ENCODE results near the gene IQSEC1. TPM values are rescaled to one million over a fixed set of nuclear protein-coding genes. Genes with fewer than 3 reads are reported as not detected.

Gene IQSEC1
- total RNA-seq, 2 donors from 2014 or later = 53.5 to 60.7 TPM

GRCh38 chr3:12959410-12959809 lies 113.8 kb downstream of the IQSEC1 start:
- no peak for DNase-seq (ENCODE audit: low spot score)
- intact Hi-C loops (cut with DNase I) = no loop called here

GRCh38 chr3:12957824-12958792 lies 115.1 kb downstream of the IQSEC1 start:
- intact Hi-C loops (cut with DNase I) = no loop called here
- no peak for DNase-seq (ENCODE audit: low spot score)

GRCh38 chr3:12957339-12957738 lies 115.9 kb downstream of the IQSEC1 start:
- DNase-seq (ENCODE audit: low spot score) = no peak
- intact Hi-C loops (cut with DNase I) = no loop called here

GRCh38 chr3:12956316-12956660 lies 116.9 kb downstream of the IQSEC1 start:
- intact Hi-C loops (cut with DNase I) = no loop called here

GRCh38 chr3:12955651-12956315 lies 117.4 kb downstream of the IQSEC1 start:
- no peak for DNase-seq (ENCODE audit: low spot score)
- intact Hi-C loops (cut with DNase I) = no loop called here

More at GRCh38 chr3:12956316-12956660, 116.9 kb downstream of the IQSEC1 start:
- DNase-seq (ENCODE audit: low spot score) = no peak

GRCh38 chr3:12954891-12955650 lies 118.2 kb downstream of the IQSEC1 start:
- peak; percentile 93 for DNase-seq (ENCODE audit: low spot score)
- intact Hi-C loops (cut with DNase I) = no loop called here

- DNase-seq (ENCODE audit: low spot score) = no peak
- intact Hi-C loops (cut with DNase I) = no loop called here
Observed at GRCh38 chr3:12954180-12954579, 119.0 kb downstream of the IQSEC1 start.

- DNase-seq (ENCODE audit: low spot score) = no peak
Observed at GRCh38 chr3:12953201-12953995, 119.8 kb downstream of the IQSEC1 start.

GRCh38 chr3:12952343-12953200 lies 120.7 kb downstream of the IQSEC1 start:
- no peak for DNase-seq (ENCODE audit: low spot score)
- intact Hi-C loops (cut with DNase I) = no loop called here

More at GRCh38 chr3:12953201-12953995, 119.8 kb downstream of the IQSEC1 start:
- intact Hi-C loops (cut with DNase I) = no loop called here

GRCh38 chr3:12948891-12949711 lies 124.1 kb downstream of the IQSEC1 start:
- no peak for DNase-seq (ENCODE audit: low spot score)

GRCh38 chr3:12948371-12948770 lies 124.9 kb downstream of the IQSEC1 start:
- intact Hi-C loops (cut with DNase I) = no loop called here
- DNase-seq (ENCODE audit: low spot score) = no peak

More at GRCh38 chr3:12948891-12949711, 124.1 kb downstream of the IQSEC1 start:
- intact Hi-C loops (cut with DNase I) = no loop called here

GRCh38 chr3:12947504-12948369 lies 125.5 kb downstream of the IQSEC1 start:
- intact Hi-C loops (cut with DNase I) = no loop called here
- no peak for DNase-seq (ENCODE audit: low spot score)

- no peak for DNase-seq (ENCODE audit: low spot score)
- intact Hi-C loops (cut with DNase I) = no loop called here
Observed at GRCh38 chr3:12946649-12947316, 126.4 kb downstream of the IQSEC1 start.

- intact Hi-C loops (cut with DNase I) = no loop called here
- DNase-seq (ENCODE audit: low spot score) = no peak
Observed at GRCh38 chr3:12946251-12946648, 127.0 kb downstream of the IQSEC1 start.

- intact Hi-C loops (cut with DNase I) = no loop called here
- no peak for DNase-seq (ENCODE audit: low spot score)
Observed at GRCh38 chr3:12944849-12945248, 128.4 kb downstream of the IQSEC1 start.

- DNase-seq (ENCODE audit: low spot score) = no peak
- intact Hi-C loops (cut with DNase I) = no loop called here
Observed at GRCh38 chr3:12944413-12944812, 128.8 kb downstream of the IQSEC1 start.
